ENCODE results near the gene R3HDM4. TPM values are rescaled to one million over a fixed set of nuclear protein-coding genes. Genes with fewer than 3 reads are reported as not detected.

R3HDM4 gene
- total and polyA plus RNA-seq, 2 donors (not counting 3 experiments of a cell fraction or from before 2014, with no cell fraction given): 51.8 to 53.9 TPM

- ChIA-PET CTCF (no interaction called here), POLR2A (no interaction called here)
- Histone ChIP-seq H3K27ac (ENCODE audit: insufficient read depth, low read depth, low read length) (no peak overlapping the region), H3K9ac (replicated peaks; ENCODE audit: extremely low read depth, insufficient read depth, low read length) (no peak overlapping the region), H3K4me2 (ENCODE audit: insufficient read depth, low read length) (no peak overlapping the region), H4K20me1 (replicated peaks; ENCODE audit: control insufficient read depth, extremely low read depth, insufficient read depth, low read length) (no peaks in the 10 kb centered on the region), H3K36me3 (ENCODE audit: control insufficient read depth in 2 of 2, extremely low read depth in 1 of 2, insufficient read depth in 2 of 2, low read length in 2 of 2) (no peaks in the 10 kb centered on the region), H3K9me1 (replicated peaks; ENCODE audit: control insufficient read depth, extremely low read depth, insufficient read depth, low read length) (no peaks in the 10 kb centered on the region), H3K4me1 (ENCODE audit: control insufficient read depth, extremely low read depth, insufficient read depth, low read length) (peaks cover 4% of the 10 kb centered on the region), H3K4me3 (replicated peaks in 1 of 3; ENCODE audit: insufficient read depth in 1 of 3, low read depth in 1 of 3, low read length in 3 of 3) (no peak overlapping the region), H3K27me3 (ENCODE audit: control insufficient read depth in 2 of 2, insufficient read depth in 2 of 2, low read length in 2 of 2) (no peaks in the 10 kb centered on the region), H3K79me2 (ENCODE audit: control insufficient read depth, insufficient read depth, low read length) (no peaks in the 10 kb centered on the region), H2AFZ (ENCODE audit: low read depth, low read length) (no peak overlapping the region), H3K9me3 (replicated peaks; ENCODE audit: control insufficient read depth, insufficient read depth, low read length) (no peaks in the 10 kb centered on the region)
- intact Hi-C loops (cut with micrococcal nuclease) (no loop called here), dilution Hi-C loops (cut with MboI; ENCODE audit: extremely low pct_ligation_motif_present, low sequenced_read_pairs) (no loop called here)
- TF ChIP-seq EZH2 (IDR thresholded peaks at IDR 0.05; ENCODE audit: borderline replicate concordance, low read depth, low read length, severe bottlenecking) (no peak), JUN (IDR thresholded peaks at IDR 0.05; ENCODE audit: borderline replicate concordance, insufficient read depth, insufficient read length, low read depth) (no peak), POLR2A (IDR thresholded peaks at IDR 0.05; ENCODE audit: low read depth, low read length) (no peak), FOS (IDR thresholded peaks at IDR 0.05; ENCODE audit: borderline replicate concordance, insufficient read depth, low read length) (no peak), MYC (IDR thresholded peaks at IDR 0.05; ENCODE audit: low read depth, low read length) (no peak), MAX (IDR thresholded peaks at IDR 0.05; ENCODE audit: insufficient read depth, insufficient read length) (no peak), GATA2 (IDR thresholded peaks at IDR 0.05; ENCODE audit: insufficient read depth, insufficient read length, low read depth, low read length) (no peak), POLR2AphosphoS5 (IDR thresholded peaks at IDR 0.05; ENCODE audit: insufficient read depth, low read depth, low read length) (no peak), CTCF (IDR thresholded peaks at IDR 0.05; ENCODE audit: extremely low read depth in 1 of 2, insufficient read depth in 1 of 2, low read depth in 1 of 2, low read length in 2 of 2) (no peak)
- DNase-seq (ENCODE audit: low read depth, low spot score) (no peak), FAIRE-seq (no peak)
- no TSS peak for BruUV-seq (replicated peaks)
Observed at GRCh38 chr19:954272-954671, 41.3 kb upstream of the R3HDM4 start.

All from endothelial cell of umbilical vein (primary cell).